Activated CD8-positive, alpha-beta memory T cell treated with anti-CD3 and anti-CD28 coated beads, Interleukin-2, amount 50 U/mL, for 48 hours (primary cell): ENCODE measurements around the gene RNF113B.

Source experiments
- DNase-seq: peaks from one replicate; pipeline ENCODE4 v3.0.0-alpha.2; 2020

Gene RNF113B

GRCh38 chr13:98173431-98174152 lies 3.5 kb downstream of the RNF113B start:
- DNase-seq = no peak

GRCh38 chr13:98172590-98173422 lies 4.3 kb downstream of the RNF113B start:
- no peak for DNase-seq

DNA sequence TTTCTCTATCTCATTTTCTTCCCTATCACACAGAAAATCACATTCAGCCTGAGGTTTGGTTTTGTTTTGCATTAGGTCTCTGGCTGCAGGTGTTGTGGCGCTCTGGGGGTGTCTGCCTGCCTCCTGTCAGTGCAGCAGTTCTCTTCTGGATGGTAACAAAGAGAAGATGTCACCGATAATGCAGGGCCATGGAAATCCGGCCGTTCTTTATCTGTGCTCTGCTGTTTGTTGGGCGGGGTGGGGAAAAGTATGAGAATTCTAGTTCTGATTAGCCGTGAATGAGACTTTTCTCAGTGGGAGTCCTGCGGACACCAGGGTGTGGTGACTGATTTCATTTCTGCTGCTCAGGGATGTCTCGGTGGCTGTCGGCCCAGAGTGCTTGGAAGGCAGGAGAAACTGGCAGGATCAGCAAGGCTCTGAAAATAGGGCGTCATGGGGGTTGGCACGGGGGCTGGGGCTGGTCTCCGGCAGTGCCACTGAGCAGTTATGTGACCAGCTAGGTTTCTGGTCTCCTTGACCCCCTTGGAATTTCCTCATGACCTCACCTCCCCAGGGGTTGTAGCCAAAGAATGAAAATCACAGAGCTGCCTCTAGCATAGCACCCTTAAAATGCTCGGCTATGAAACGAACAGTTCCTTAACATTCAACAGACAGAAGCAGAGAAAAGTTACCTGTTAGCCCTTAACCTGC lies 5.0 kb downstream of the RNF113B start:
- DNase-seq = no peak

GRCh38 chr13:98169331-98169730 lies 7.7 kb downstream of the RNF113B start:
- DNase-seq = no peak

DNA sequence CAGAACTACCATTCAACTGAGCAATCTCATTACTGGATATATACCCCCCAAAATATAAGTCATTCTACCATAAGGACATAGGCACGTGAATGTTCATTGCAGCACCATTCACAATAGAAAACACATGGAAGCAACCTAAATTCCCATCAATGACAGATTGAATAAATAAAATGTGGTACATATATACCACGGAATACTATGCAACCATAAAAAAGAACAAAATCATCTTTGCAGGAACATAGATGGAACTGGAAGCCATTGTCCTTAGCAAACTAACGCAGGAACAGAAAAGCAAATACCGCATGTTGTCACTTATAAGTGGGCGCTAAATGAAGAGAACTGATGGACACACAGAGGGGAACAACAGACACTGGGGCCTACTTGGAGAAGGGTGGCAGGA lies 14.1 kb downstream of the RNF113B start:
- no peak for DNase-seq

DNA sequence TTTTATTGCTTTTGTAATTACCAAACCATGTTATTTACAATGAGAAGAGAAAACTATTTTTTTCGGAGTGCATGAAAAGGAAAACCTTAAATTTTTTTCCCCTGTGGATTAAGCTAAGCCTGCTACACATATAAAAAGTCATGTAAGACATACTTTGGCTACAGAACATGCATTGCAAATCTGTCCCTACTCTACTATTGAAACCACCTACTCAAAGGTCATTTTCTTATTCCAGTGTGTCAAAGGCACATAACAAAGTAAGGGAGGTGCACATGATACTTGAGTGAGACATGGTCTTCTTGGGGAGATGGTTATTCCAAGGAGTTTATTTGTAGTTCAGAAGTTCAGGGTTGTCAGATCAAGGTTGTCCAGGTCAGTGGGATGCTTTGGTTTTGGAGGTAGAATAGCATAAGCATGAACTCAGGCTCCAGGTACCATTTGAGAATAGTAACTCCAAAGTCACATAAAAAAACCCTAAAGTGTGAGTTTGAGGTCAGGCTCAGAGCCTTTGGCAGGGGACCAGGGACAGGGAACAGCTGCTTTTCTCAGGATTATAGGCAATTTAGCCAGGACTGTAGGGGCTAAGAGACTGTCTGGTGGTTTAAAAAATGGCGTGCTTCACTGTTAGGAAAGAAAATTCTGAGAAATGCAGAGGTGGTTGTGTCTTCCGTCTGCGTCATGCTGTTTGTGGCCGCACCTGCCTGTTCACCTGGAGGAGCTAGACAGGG lies 18.7 kb downstream of the RNF113B start:
- DNase-seq = no peak

- no peak for DNase-seq
Measured at GRCh38 chr13:98157609-98158008, 19.5 kb downstream of the RNF113B start.

GRCh38 chr13:98157188-98157587 lies 19.9 kb downstream of the RNF113B start:
- no peak for DNase-seq

- DNase-seq = no peak
Measured at GRCh38 chr13:98156259-98156658, 20.8 kb downstream of the RNF113B start.

- DNase-seq = no peak
Measured at GRCh38 chr13:98155475-98156109, 21.5 kb downstream of the RNF113B start.

GRCh38 chr13:98150832-98151479 lies 26.1 kb downstream of the RNF113B start:
- DNase-seq = no peak

GRCh38 chr13:98147521-98147920 lies 29.5 kb downstream of the RNF113B start:
- no peak for DNase-seq

DNA sequence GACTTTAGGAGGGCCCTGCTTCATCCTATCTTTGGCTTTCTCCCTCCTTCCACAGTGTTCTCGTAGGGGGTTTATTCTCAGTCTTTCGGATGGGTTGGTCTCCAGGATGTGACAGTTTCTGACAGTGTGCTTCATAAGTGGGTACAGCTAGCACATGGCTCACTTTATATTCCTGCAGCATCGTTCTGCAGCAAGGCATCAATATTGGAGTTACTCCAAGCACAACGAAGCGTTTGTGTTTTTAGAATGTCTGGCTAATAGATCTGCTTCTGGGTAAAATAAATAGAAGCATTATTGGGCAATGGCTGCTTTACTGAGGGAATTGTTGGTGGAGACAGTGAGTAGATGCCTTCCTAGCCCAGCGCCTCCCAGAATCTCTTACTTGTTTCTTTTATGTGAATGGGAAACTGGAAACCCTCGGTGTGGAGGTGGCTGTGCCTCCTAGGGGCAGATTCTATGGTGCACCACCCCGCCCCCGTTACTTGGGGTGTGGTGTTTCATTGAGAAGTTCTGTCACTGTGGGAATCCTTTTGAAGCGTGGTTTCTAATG lies 32.2 kb downstream of the RNF113B start:
- DNase-seq = no peak

- peak; percentile 50 for DNase-seq
Measured at GRCh38 chr13:98144027-98144741, 32.9 kb downstream of the RNF113B start.

- DNase-seq = no peak
Measured at GRCh38 chr13:98143601-98144026, 33.5 kb downstream of the RNF113B start.

DNA sequence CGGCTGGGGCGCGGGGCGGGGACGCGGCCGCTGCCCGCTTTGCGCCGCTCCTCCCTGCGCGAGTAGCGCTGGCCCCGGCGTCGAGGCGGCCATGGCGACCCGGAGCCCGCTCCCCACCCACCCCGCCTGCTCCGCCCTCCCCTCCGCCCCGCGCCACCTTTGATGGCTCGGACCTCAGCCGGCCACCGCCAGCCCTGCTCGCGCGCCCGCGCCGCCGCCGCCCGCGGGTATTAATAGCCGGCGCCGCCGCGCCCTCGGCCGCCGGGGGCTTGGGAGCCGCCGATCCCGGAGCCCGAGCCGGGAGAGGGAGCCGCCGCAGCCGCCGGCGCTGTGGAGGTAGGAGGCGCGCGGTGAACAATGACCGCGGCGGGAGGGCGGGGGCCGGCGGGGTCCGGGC lies 33.9 kb downstream of the RNF113B start:
- DNase-seq = peak; percentile 51

DNA sequence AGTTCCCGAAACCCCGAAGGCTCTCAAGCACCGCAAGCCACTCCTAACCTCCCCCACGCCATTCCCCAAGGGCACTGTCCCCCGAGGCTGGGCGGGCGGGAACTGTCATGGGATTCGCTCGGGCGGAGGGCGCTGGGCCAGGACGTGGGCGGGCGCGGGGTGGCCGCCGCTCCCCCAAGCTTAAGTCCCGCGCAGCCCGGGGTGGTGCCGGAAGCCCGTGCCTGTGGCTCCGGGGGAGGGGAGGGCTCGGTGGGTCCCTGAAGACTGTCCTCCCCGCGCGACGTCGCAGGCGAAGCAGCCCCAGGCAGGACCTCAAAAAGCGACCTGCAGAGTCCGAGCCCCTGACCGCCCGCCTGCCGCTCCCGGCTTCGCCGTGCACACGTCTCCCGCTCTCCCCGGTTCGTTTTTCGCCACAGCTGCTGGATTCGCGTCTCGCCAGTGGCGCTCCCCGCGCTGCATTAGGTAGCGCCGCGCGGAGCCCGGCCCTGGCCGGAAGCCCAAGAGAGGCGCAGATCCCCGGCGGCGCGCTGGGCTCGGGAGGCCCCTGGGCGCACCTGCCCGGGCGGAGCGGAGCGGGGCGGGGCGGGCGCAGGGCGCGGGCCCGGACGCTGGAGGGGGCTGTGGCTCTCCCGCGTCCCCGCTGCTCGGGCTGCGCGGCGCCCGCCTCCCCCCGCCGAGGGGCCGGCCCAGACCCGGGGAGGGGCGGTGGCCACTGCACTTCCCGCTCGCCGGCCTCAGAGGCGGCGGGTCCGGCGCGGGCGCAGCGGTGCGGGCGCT lies 34.5 kb downstream of the RNF113B start, which contains the start of gene FARP1:
FARP1 (plus strand) TSS at position 715 of the 777 bp plus-strand sequence. CDS start 70,149 bp downstream, outside the sequence.
- DNase-seq = peak; percentile 73

- peak; percentile 52 for DNase-seq
Measured at GRCh38 chr13:98141509-98142379, 35.3 kb downstream of the RNF113B start.

GRCh38 chr13:98141091-98141490 lies 36.0 kb downstream of the RNF113B start:
- no peak for DNase-seq
